Measurements from ENCODE around the gene EXD2.
"Not testable (repeated sequence)": the region's sequence is repeated elsewhere in the genome, so short reads cannot be mapped to it uniquely, and the experiment has no call there.

The EXD2 gene

GRCh38 chr14:69191340-69192111, at the start of gene EXD2:
Gene EXD2, plus strand, starts transcription at chr14:69191498. Its CDS starts 17,973 bp downstream, at chr14:69209471.
- DNase-seq: peak; percentile 66

GRCh38 chr14:69141550-69141949, 49.7 kb upstream of the EXD2 start:
- DNase-seq: no peak

GRCh38 chr14:69142101-69142500, 49.2 kb upstream of the EXD2 start:
- no peak for DNase-seq

GRCh38 chr14:69149461-69150244, 41.6 kb upstream of the EXD2 start:
- no peak for DNase-seq

GRCh38 chr14:69151458-69152180, 39.7 kb upstream of the EXD2 start:
- peak; percentile 59 for DNase-seq

- no peak for DNase-seq
These were observed 39.0 kb upstream of the EXD2 start for GRCh38 chr14:69152181-69152901.

GRCh38 chr14:69152902-69153151, 38.5 kb upstream of the EXD2 start, which contains the start of gene DCAF5:
Gene DCAF5, minus strand, starts transcription at chr14:69153119. Its CDS starts 141 bp downstream, at chr14:69152978.
- DNase-seq: no peak

GRCh38 chr14:69153152-69153872, 38.0 kb upstream of the EXD2 start:
- DNase-seq: peak; percentile 80

- DNase-seq: no peak
These were observed 37.4 kb upstream of the EXD2 start for GRCh38 chr14:69153873-69154270.

GRCh38 chr14:69154779-69155178, 36.5 kb upstream of the EXD2 start:
- DNase-seq: no peak

GRCh38 chr14:69156224-69156623, 35.1 kb upstream of the EXD2 start:
- no peak for DNase-seq

- no peak for DNase-seq
These were observed 29.7 kb upstream of the EXD2 start for GRCh38 chr14:69161590-69161989.

GRCh38 chr14:69165787-69166186, 25.5 kb upstream of the EXD2 start:
- not testable (repeated sequence) for DNase-seq

- DNase-seq: no peak
These were observed 20.5 kb upstream of the EXD2 start for GRCh38 chr14:69170839-69171238.

GRCh38 chr14:69171569-69171968, 19.7 kb upstream of the EXD2 start:
- DNase-seq: no peak

GRCh38 chr14:69175130-69175529, 16.2 kb upstream of the EXD2 start:
- no peak for DNase-seq

GRCh38 chr14:69181491-69181890, 9.8 kb upstream of the EXD2 start:
- no peak for DNase-seq

- DNase-seq: not testable (repeated sequence)
These were observed 8.7 kb upstream of the EXD2 start for GRCh38 chr14:69182580-69182979.

GRCh38 chr14:69183735-69184134, 7.6 kb upstream of the EXD2 start:
- DNase-seq: peak; percentile 5

- DNase-seq: no peak
These were observed 1.1 kb upstream of the EXD2 start for GRCh38 chr14:69190191-69190590.

GRCh38 chr14:69193721-69194120, 2.4 kb downstream of the EXD2 start:
- no peak for DNase-seq

GRCh38 chr14:69199786-69200185, 8.5 kb downstream of the EXD2 start:
- no peak for DNase-seq
